ENCODE measurements around the gene NIP7. TPM values are rescaled to one million over a fixed set of nuclear protein-coding genes. Genes with fewer than 3 reads are reported as not detected.

The NIP7 gene
- total and polyA plus RNA-seq, 2 of the 8 experiments (the other 6 are each of a cell fraction or from before 2014, with no cell fraction given): 14.5 to 52.2 TPM

DNA sequence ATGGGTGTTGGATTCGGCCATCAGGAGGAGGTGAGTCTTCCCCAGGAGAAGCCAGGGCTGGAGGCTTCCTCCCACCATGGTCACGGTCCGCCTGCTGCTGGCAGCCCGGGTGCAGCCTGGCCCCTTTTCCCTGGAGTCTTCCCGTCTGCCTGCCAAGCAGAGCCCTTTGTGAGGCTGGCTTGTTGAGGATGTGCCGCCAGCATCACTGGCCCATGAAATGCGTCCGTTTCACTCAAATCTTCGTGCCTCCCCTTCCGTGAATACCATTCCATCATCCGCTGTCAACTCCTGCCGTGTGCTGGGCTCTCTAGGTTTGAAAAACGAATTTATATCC lies 18.9 kb upstream of the NIP7 start:
- 93% methylated on average over 13 of the region's 13 CpGs; no CpG with 5 or more reads in 1 of the 2 experiments for whole genome bisulfite sequencing, 2 experiments (ENCODE audit: extremely low coverage in 1 of 2, insufficient coverage in 1 of 2, insufficient read length in 1 of 2, insufficient replicate concordance in 2 of 2, low coverage in 1 of 2, low lambda C conversion rate in 2 of 2, missing lambda C conversion rate in 1 of 2)
- H3K27me3 ChIP-seq (replicated peaks in 1 of 4; ENCODE audit: control insufficient read depth in 3 of 4, extremely low read depth in 1 of 4, insufficient read depth in 3 of 4, low read length in 3 of 4): no peaks in the 10 kb centered on the region
- no peak for TF ChIP-seq SRF (IDR thresholded peaks at IDR 0.05; ENCODE audit: low read depth, low read length)
- TF ChIP-seq, protein P1, sequence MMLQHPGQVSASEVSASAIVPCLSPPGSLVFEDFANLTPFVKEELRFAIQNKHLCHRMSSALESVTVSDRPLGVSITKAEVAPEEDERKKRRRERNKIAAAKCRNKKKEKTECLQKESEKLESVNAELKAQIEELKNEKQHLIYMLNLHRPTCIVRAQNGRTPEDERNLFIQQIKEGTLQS (IDR thresholded peaks at IDR 0.05; ENCODE audit: insufficient read depth, low read depth, low read length): no peak
- TF ChIP-seq NRF1 (IDR thresholded peaks at IDR 0.05; ENCODE audit: low read depth, low read length): no peak
- no peak for TF ChIP-seq SP2 (IDR thresholded peaks at IDR 0.05; ENCODE audit: low read length)
- no peak for FAIRE-seq
- no peak overlapping the region for H3K23ac ChIP-seq (ENCODE audit: insufficient read length)
- H2BK12ac ChIP-seq (ENCODE audit: low read depth, low read length): no peak overlapping the region
- no peak for DNase-seq (ENCODE audit: low read depth in 1 of 2, low spot score in 2 of 2)
- H3K79me2 ChIP-seq (ENCODE audit: control insufficient read depth in 1 of 2, insufficient read depth in 2 of 2, low read length in 2 of 2): peaks cover 0 to 24% of the 10 kb centered on the region in 2 experiments; a peak in 3 of 4 replicates
- no peak overlapping the region for H3K9ac ChIP-seq (replicated peaks in 1 of 4; ENCODE audit: extremely low read depth in 1 of 4, low read depth in 3 of 4, low read length in 3 of 4)
- no peaks in the 10 kb centered on the region for H3K4me1 ChIP-seq (replicated peaks in 1 of 4; ENCODE audit: control insufficient read depth in 3 of 4, insufficient read depth in 4 of 4, low read length in 3 of 4)
- no peak overlapping the region for H2BK5ac ChIP-seq (ENCODE audit: low read depth, low read length)
- peaks cover 5 to 31% of the 10 kb centered on the region in 2 experiments for H4K20me1 ChIP-seq (replicated peaks in 1 of 2; ENCODE audit: control insufficient read depth in 1 of 2, insufficient read depth in 2 of 2, low read length in 2 of 2)
- H3K18ac ChIP-seq (ENCODE audit: extremely low read depth, low read length): no peak overlapping the region
- no peak overlapping the region for H3K4me3 ChIP-seq (ENCODE audit: extremely low read depth in 1 of 4, insufficient read depth in 2 of 4, low read depth in 3 of 4, low read length in 4 of 4)
- no peak overlapping the region for H2BK120ac ChIP-seq (replicated peaks; ENCODE audit: low read depth, low read length)
- H3K23me2 ChIP-seq (ENCODE audit: low read depth, low read length): no peaks in the 10 kb centered on the region; the same call in 1 of the 2 replicates
- peaks cover 26 to 78% (median 51%) of the 10 kb centered on the region in 4 experiments for H3K36me3 ChIP-seq (ENCODE audit: control insufficient read depth in 2 of 4, insufficient read depth in 4 of 4, low read length in 3 of 4)
- H2BK20ac ChIP-seq (ENCODE audit: low read length): no peak overlapping the region
- H3K27ac ChIP-seq (ENCODE audit: low read depth, low read length): no peak overlapping the region
- no peak overlapping the region for H2AK5ac ChIP-seq (ENCODE audit: low read depth, low read length)
- H3K4ac ChIP-seq (replicated peaks; ENCODE audit: insufficient read length, low read depth, low read length): no peak overlapping the region
- no peak overlapping the region for H3K14ac ChIP-seq (ENCODE audit: insufficient read length)
- peaks cover 4% of the 10 kb centered on the region for H3K79me1 ChIP-seq (ENCODE audit: low read depth, low read length)
- no peak overlapping the region for H4K5ac ChIP-seq (ENCODE audit: insufficient read length, low read depth, low read length)
- no peak overlapping the region for H4K91ac ChIP-seq (replicated peaks; ENCODE audit: insufficient read length, low read length)
- POLR2A ChIA-PET (ENCODE audit: partially characterized antibody): interaction anchor here (1.4 to 24.8 kb wide), 2 partner anchors 16 to 137 kb away, joined by 3 to 497 read pairs; partner anchors contain the start of genes COG8, NIP7, PDF and TMED6
- no peak overlapping the region for H3K56ac ChIP-seq (replicated peaks; ENCODE audit: insufficient read length, low read depth, low read length)
- no peak overlapping the region for H2AFZ ChIP-seq (ENCODE audit: low read length)
- no peak overlapping the region for H3K4me2 ChIP-seq (ENCODE audit: insufficient read depth in 1 of 2, low read depth in 2 of 2, low read length in 2 of 2)
- H2BK15ac ChIP-seq (ENCODE audit: low read length): no peak overlapping the region
- no peaks in the 10 kb centered on the region for H3K9me3 ChIP-seq (ENCODE audit: insufficient read depth in 2 of 2, low read depth in 1 of 2, low read length in 1 of 2)
- no peak overlapping the region for H4K8ac ChIP-seq (ENCODE audit: extremely low read depth, insufficient read depth, low read length)
- CTCF ChIA-PET (ENCODE audit: partially characterized antibody): no interaction called here
